SK-N-SH (cell line): ENCODE data around the gene LRRC37B. TPM values are rescaled to one million over a fixed set of nuclear protein-coding genes. Genes with fewer than 3 reads are reported as not detected.
"Not testable (repeated sequence)": the region's sequence is repeated elsewhere in the genome, so short reads cannot be mapped to it uniquely, and the experiment has no call there.

Experiments
- CTCF ChIA-PET: fragments of 300-600, 350-600 bp; formaldehyde crosslinking; extraction: SDS; loops from one replicate; lab custom pipeline; 2021; lab: Yijun Ruan, JAX
- POLR2A ChIA-PET: fragments of 350-600 bp; sonication (Branson Sonifier 250); formaldehyde crosslinking; extraction: SDS; loops from one replicate; lab custom pipeline; 2020; ENCODE audit warnings: antibody characterized with exemption, inconsistent platforms; lab: Yijun Ruan, JAX
- DNase-seq: peaks from one replicate; pipeline ENCODE4 v3.0.0; 2012
- H2AFZ ChIP-seq: fragments of 200-600 bp; sonication (generic); 2 replicates; pipeline ENCODE4 v1.8.1; 2016; ENCODE audit warnings: antibody characterized with exemption, mild to moderate bottlenecking, low read depth
- H3F3A ChIP-seq: fragments of 200-600 bp; sonication (generic); replicated peaks from 2 replicates; pipeline ENCODE3; 2016; ENCODE audit warnings: antibody characterized with exemption, mild to moderate bottlenecking; ENCODE audit not compliant: insufficient read depth
- H3K27ac ChIP-seq, 2 experiments: fragments of 200-500 bp in 1 of 2; fragments of 200-600 bp in 1 of 2; sonication (Bioruptor generic) in 1 of 2; sonication (generic), shearing (Covaris generic) in 1 of 2; 2 replicates each; pipeline versions ENCODE4 v1.5.1 to v1.6.1; 2014 to 2016; ENCODE audit warnings: low read depth in 2 of 2, inconsistent platforms in 1 of 2, low read length in 1 of 2, mild to moderate bottlenecking in 1 of 2, mixed read lengths in 1 of 2
- H3K27me3 ChIP-seq: fragments of 200-600 bp; sonication (generic), shearing (Covaris generic); 2 replicates; pipeline ENCODE4 v1.6.1; 2016; ENCODE audit warnings: mixed run types; ENCODE audit not compliant: insufficient read depth
- H3K36me3 ChIP-seq, 2 experiments: fragments of 200-500 bp in 1 of 2; fragments of 200-600 bp in 1 of 2; sonication (Bioruptor generic) in 1 of 2; sonication (generic) in 1 of 2; replicated peaks in 1 of 2; 2 replicates each; pipeline versions ENCODE3 to v1.5.1; 2014 to 2016; ENCODE audit warnings: low read length in 1 of 2, mild to moderate bottlenecking in 1 of 2; ENCODE audit not compliant: insufficient read depth in 2 of 2, control insufficient read depth in 1 of 2
- H3K4me1 ChIP-seq, 2 experiments: fragments of 200-500 bp in 1 of 2; fragments of 200-600 bp in 1 of 2; sonication (Bioruptor generic) in 1 of 2; sonication (generic), shearing (Covaris generic) in 1 of 2; 2 replicates each; pipeline versions ENCODE4 v1.5.1 to v1.6.1; 2014 to 2016; ENCODE audit warnings: low read depth in 1 of 2, low read length in 1 of 2, mixed run types in 1 of 2; ENCODE audit not compliant: insufficient read depth in 2 of 2, control insufficient read depth in 1 of 2
- H3K4me2 ChIP-seq: fragments of 200-600 bp; sonication (generic), shearing (Covaris generic); 2 replicates; pipeline ENCODE4 v1.6.1; 2017; ENCODE audit warnings: mixed run types
- H3K4me3 ChIP-seq, 2 experiments: fragments of 200-500 bp in 1 of 2; fragments of 200-600 bp in 1 of 2; sonication (Bioruptor generic) in 1 of 2; sonication (generic), shearing (Covaris generic) in 1 of 2; 2 replicates each; pipeline versions ENCODE4 v1.5.1 to v1.8.1; 2014 to 2016; ENCODE audit warnings: low read depth in 2 of 2, inconsistent platforms in 1 of 2, low read length in 1 of 2, mild to moderate bottlenecking in 1 of 2, mixed read lengths in 1 of 2, moderate library complexity in 1 of 2
- H3K79me2 ChIP-seq: fragments of 200-600 bp; sonication (generic); 2 replicates; pipeline ENCODE4 v1.8.1; 2017; ENCODE audit warnings: mild to moderate bottlenecking; ENCODE audit not compliant: insufficient read depth
- H3K9ac ChIP-seq: fragments of 200-600 bp; sonication (generic); 2 replicates; pipeline ENCODE4 v1.6.1; 2017; ENCODE audit warnings: mixed run types
- H3K9me2 ChIP-seq: fragments of 200-600 bp; sonication (generic); 2 replicates; pipeline ENCODE4 v1.6.1; 2017; ENCODE audit warnings: mixed run types
- H3K9me3 ChIP-seq: fragments of 200-600 bp; sonication (generic); 2 replicates; pipeline ENCODE4 v1.6.1; 2017; ENCODE audit warnings: mixed run types, mild to moderate bottlenecking, moderate library complexity
- H4K20me1 ChIP-seq: fragments of 200-600 bp; sonication (generic); 2 replicates; pipeline ENCODE4 v1.6.1; 2017; ENCODE audit warnings: mild to moderate bottlenecking, mixed run types; ENCODE audit not compliant: insufficient read depth
- CHD2 ChIP-seq: fragments of 150-350 bp; IDR thresholded peaks from 2 replicates; pipeline ENCODE4 v1.6.1; 2018; ENCODE audit warnings: low read length; ENCODE audit not compliant: partially characterized antibody
- ELF1 ChIP-seq: IDR thresholded peaks from 2 replicates; pipeline ENCODE4 v1.4.0; 2012
- EP300 ChIP-seq, 2 experiments: IDR thresholded peaks; 2 replicates each; pipeline versions ENCODE4 v1.4.0 to v1.6.1; 2012; ENCODE audit warnings: borderline replicate concordance in 1 of 2, low read depth in 1 of 2, low read length in 1 of 2
- EZH2phosphoT487 ChIP-seq: fragments of 200-600 bp; sonication (generic); IDR thresholded peaks from 2 replicates; pipeline ENCODE4 v1.6.1; 2017; ENCODE audit warnings: low read depth, mixed run types, mild to moderate bottlenecking, antibody characterized with exemption, moderate library complexity, borderline replicate concordance
- FOSL2 ChIP-seq: IDR thresholded peaks from 2 replicates; pipeline ENCODE4 v1.4.0; 2012; ENCODE audit warnings: low read depth, mild to moderate bottlenecking, moderate library complexity, borderline replicate concordance
- FOXJ3 ChIP-seq: sonication (generic); formaldehyde crosslinking; IDR thresholded peaks from 2 replicates; pipeline ENCODE4 v1.5.1; 2020; ENCODE audit warnings: mild to moderate bottlenecking, missing genetic modification reagents
- GABPA ChIP-seq: IDR thresholded peaks from 2 replicates; pipeline ENCODE4 v1.4.0; 2012; ENCODE audit warnings: low read depth, mild to moderate bottlenecking
- GATA2 ChIP-seq: sonication (generic); formaldehyde crosslinking; IDR thresholded peaks from 2 replicates; pipeline ENCODE4 v1.5.0; 2020; ENCODE audit warnings: mild to moderate bottlenecking, missing genetic modification reagents
- JUND ChIP-seq: IDR thresholded peaks from 2 replicates; pipeline ENCODE4 v1.4.0; 2012
- MEF2A ChIP-seq: IDR thresholded peaks from 2 replicates; pipeline ENCODE4 v1.4.0; 2012; ENCODE audit warnings: low read depth, borderline replicate concordance
- MXI1 ChIP-seq: IDR thresholded peaks from 2 replicates; pipeline ENCODE4 v1.6.1; 2012; ENCODE audit warnings: mild to moderate bottlenecking, low read depth, low read length, improper control_type of control experiment
- NRF1 ChIP-seq: IDR thresholded peaks from 2 replicates; pipeline ENCODE4 v1.6.1; 2012; ENCODE audit warnings: low read depth, mild to moderate bottlenecking, low read length
- RCOR1 ChIP-seq: fragments of 150-350 bp; IDR thresholded peaks from 2 replicates; pipeline ENCODE4 v1.6.1; 2017; ENCODE audit warnings: antibody characterized with exemption, low read length
- RFX5 ChIP-seq: IDR thresholded peaks from 2 replicates; pipeline ENCODE4 v1.6.1; 2012; ENCODE audit warnings: mild to moderate bottlenecking, improper control_type of control experiment, low read length
- RXRA ChIP-seq: IDR thresholded peaks from 2 replicates; pipeline ENCODE4 v1.4.0; 2012; ENCODE audit warnings: low read depth, mild to moderate bottlenecking, borderline replicate concordance
- SIN3A ChIP-seq: IDR thresholded peaks from 2 replicates; pipeline ENCODE4 v1.6.1; 2012; ENCODE audit warnings: low read depth, mild to moderate bottlenecking, low read length, moderate library complexity, borderline replicate concordance
- SMC3 ChIP-seq: IDR thresholded peaks from 2 replicates; pipeline ENCODE4 v1.6.1; 2012; ENCODE audit warnings: low read depth, low read length, improper control_type of control experiment
- USF2 ChIP-seq: fragments of 150-350 bp; IDR thresholded peaks from 2 replicates; pipeline ENCODE4 v1.6.1; 2017; ENCODE audit warnings: antibody characterized with exemption, low read length, low read depth, borderline replicate concordance
- WGBS: methylation state at CpG from one replicate; pipeline ENCODE4 v1.1.6; 2017; ENCODE audit warnings: low lambda C conversion rate; 5-methylcytosine and 5-hydroxymethylcytosine counted together
- polyA plus RNA-seq, 3 experiments: library from polyadenylated mRNA; depleted of rRNA; stranded (reverse); fragments of >200 nt; gene quantifications; 2 replicates each; pipeline ENCODE4 v1.2.3, GENCODE V29; 2012
- TF ChIP-seq, protein P1 (sequence below): IDR thresholded peaks from 2 replicates; pipeline ENCODE4 v1.4.0; 2012; ENCODE audit warnings: low read depth, borderline replicate concordance

Gene LRRC37B
- polyA plus RNA-seq, 1 of the 3 experiments (the other 2 are of a cell fraction) = 9.3 TPM

DNA sequence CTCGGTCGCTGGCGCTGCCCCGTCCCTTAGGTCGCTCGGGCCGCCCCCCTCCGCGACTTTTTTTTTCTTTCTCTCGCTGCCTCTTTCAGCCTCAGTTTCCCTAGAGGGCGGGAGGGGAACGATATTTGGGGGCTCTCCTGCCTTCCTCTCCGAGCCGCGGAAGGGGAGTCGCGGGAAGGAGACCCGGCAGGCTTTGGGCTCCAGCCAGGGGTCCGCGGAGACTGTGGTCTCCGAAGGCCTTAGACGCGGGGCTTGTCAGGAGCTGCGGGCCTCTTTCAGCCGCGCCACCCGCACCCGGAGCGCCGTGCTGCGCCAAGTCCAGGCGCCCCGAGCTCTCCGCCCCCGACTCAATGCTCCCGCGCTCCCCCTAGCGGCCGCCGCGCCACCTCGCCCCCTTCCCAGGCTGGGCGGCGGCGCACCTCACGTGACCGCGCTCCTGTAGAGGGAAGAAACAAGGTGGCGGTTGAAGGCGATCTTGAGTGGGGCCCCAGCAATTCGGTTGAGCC lies at the start of gene LRRC37B (continued):
- TF ChIP-seq GABPA (no peak), EZH2phosphoT487 (no peak), RFX5 (no peak), FOSL2 (no peak), USF2 (peak; percentile 80), SMC3 (peak; percentile 36), RCOR1 (peak; percentile 25; the same call in 1 of the 2 replicates), RXRA (no peak), NRF1 (0 out of 2 replicates have a peak, but pooled peaks have one; percentile 1), SIN3A (peak; percentile 48; the same call in 1 of the 2 replicates)

DNA sequence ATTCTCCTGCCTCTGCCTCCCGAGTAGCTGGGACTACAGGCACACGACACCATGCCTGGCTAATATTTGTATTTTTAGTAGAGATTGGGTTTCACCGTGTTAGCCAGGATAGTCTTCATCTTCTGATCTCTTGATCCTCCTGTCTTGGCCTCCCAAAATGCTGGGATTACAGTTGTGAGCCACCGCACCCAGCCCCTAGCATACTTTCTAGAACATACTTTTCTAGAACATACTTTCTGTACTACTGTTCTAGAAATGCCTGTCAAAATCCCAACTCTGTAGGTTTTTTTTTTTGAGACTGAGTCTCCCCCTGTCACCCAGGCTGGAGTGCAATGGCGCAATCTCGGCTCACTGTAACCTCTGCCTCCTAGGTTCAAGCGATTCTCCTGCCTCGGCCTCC lies 43.1 kb upstream of the LRRC37B start:
- H4K20me1 ChIP-seq, H3K4me3 ChIP-seq, H3K27ac ChIP-seq, H3K4me1 ChIP-seq, H3K27me3 ChIP-seq, H2AFZ ChIP-seq, H3K9me2 ChIP-seq, H3K4me2 ChIP-seq, POLR2A ChIA-PET, H3K9me3 ChIP-seq, H3F3A ChIP-seq, DNase-seq, CTCF ChIA-PET, H3K9ac ChIP-seq: not testable (repeated sequence)
- Histone ChIP-seq H3K36me3 (peaks cover 0 to 55% of the 10 kb centered on the region in 2 experiments), H3K79me2 (peaks cover 56% of the 10 kb centered on the region; the same call in 1 of the 2 replicates)
- WGBS = 95% methylated on average over 8 of the region's 8 CpGs

- 98% methylated on average over 3 of the region's 3 CpGs for WGBS
- CTCF ChIA-PET = no interaction called here
Measured at GRCh38 chr17:31967648-31968047, 39.5 kb upstream of the LRRC37B start.

GRCh38 chr17:31970416-31970815 lies 36.8 kb upstream of the LRRC37B start:
- Histone ChIP-seq H3K36me3 (peaks cover 9 to 54% of the 10 kb centered on the region in 2 experiments), H3K79me2 (peaks cover 32% of the 10 kb centered on the region), H3F3A (peaks cover 25% of the 10 kb centered on the region)
- POLR2A ChIA-PET, H4K20me1 ChIP-seq, H3K4me2 ChIP-seq, H3K27ac ChIP-seq, H3K27me3 ChIP-seq, H3K4me3 ChIP-seq, CTCF ChIA-PET, H3K9me2 ChIP-seq, DNase-seq, H3K9me3 ChIP-seq, H3K9ac ChIP-seq, H3K4me1 ChIP-seq, H2AFZ ChIP-seq: not testable (repeated sequence)
- WGBS = 88% methylated on average over 5 of the region's 5 CpGs

More at GRCh38 chr17:31967648-31968047, 39.5 kb upstream of the LRRC37B start:
- no peaks in the 10 kb centered on the region for H3K9me3 ChIP-seq
- H3F3A ChIP-seq = peaks cover 8% of the 10 kb centered on the region
- H3K4me3 ChIP-seq = no peak overlapping the region
- no peak overlapping the region for H2AFZ ChIP-seq
- no peak overlapping the region for H3K27ac ChIP-seq
- no peaks in the 10 kb centered on the region for H3K4me1 ChIP-seq
- H4K20me1 ChIP-seq = no peaks in the 10 kb centered on the region
- no peak overlapping the region for H3K9ac ChIP-seq
- H3K36me3 ChIP-seq = peaks cover 0 to 50% of the 10 kb centered on the region in 2 experiments
- POLR2A ChIA-PET = no interaction called here
- peaks cover 50% of the 10 kb centered on the region; the same call in 1 of the 2 replicates for H3K79me2 ChIP-seq
- no peak overlapping the region for H3K4me2 ChIP-seq
- H3K27me3 ChIP-seq = no peaks in the 10 kb centered on the region
- no peaks in the 10 kb centered on the region for H3K9me2 ChIP-seq
- TF ChIP-seq EP300 (IDR thresholded peaks at IDR 0.05; ENCODE audit: borderline replicate concordance in 1 of 2, low read depth in 1 of 2, low read length in 1 of 2) (no peak), SIN3A (no peak), FOXJ3 (CRISPR knock-in tag) (no peak), ELF1 (no peak), NRF1 (no peak), MXI1 (no peak), CHD2 (no peak), MEF2A (no peak), JUND (no peak), GATA2 (no peak)
- TF ChIP-seq, protein P1, sequence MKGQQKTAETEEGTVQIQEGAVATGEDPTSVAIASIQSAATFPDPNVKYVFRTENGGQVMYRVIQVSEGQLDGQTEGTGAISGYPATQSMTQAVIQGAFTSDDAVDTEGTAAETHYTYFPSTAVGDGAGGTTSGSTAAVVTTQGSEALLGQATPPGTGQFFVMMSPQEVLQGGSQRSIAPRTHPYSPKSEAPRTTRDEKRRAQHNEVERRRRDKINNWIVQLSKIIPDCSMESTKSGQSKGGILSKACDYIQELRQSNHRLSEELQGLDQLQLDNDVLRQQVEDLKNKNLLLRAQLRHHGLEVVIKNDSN = no peak
- no peak for DNase-seq
